Endothelial cell of umbilical vein (primary cell): ENCODE measurements around the gene HSPA12A.

ENCODE experiments used
- EZH2 ChIP-seq: IDR thresholded peaks from 2 replicates; pipeline ENCODE4 v1.6.1; 2012; ENCODE audit warnings: borderline replicate concordance, low read depth, mild to moderate bottlenecking, moderate library complexity, low read length, inconsistent platforms; ENCODE audit not compliant: severe bottlenecking
- JUN ChIP-seq: IDR thresholded peaks from 2 replicates; pipeline ENCODE4 v1.6.1; 2011; ENCODE audit warnings: borderline replicate concordance, low read depth; ENCODE audit not compliant: insufficient read length, insufficient read depth
- POLR2A ChIP-seq: IDR thresholded peaks from 2 replicates; pipeline ENCODE4 v1.6.1; 2012; ENCODE audit warnings: low read depth, mild to moderate bottlenecking, control low read depth, low read length
- POLR2AphosphoS5 ChIP-seq: IDR thresholded peaks from 2 replicates; pipeline ENCODE4 v1.6.1; 2012; ENCODE audit warnings: low read depth, mild to moderate bottlenecking, control low read depth, low read length, moderate library complexity; ENCODE audit not compliant: insufficient read depth
- TF ChIP-seq, protein P1 (sequence below), 2 donors: IDR thresholded peaks; 1 replicate in 1 of 2; 2 replicates in 1 of 2; pipeline ENCODE4 v1.5.1; 2011; ENCODE audit warnings: low read length in 2 of 2, mild to moderate bottlenecking in 2 of 2, moderate library complexity in 2 of 2, control low read depth in 1 of 2, inconsistent platforms in 1 of 2, low read depth in 1 of 2; ENCODE audit not compliant: insufficient read depth in 1 of 2; ENCODE audit errors: extremely low read depth in 1 of 2
- TF ChIP-seq, protein P2 (sequence below): IDR thresholded peaks from 2 replicates; pipeline ENCODE4 v1.6.1; 2011; ENCODE audit not compliant: insufficient read depth, insufficient read length

GRCh38 chr10:116702165-116702564 lies 40.2 kb downstream of the HSPA12A start:
- TF ChIP-seq POLR2A (no peak), JUN (no peak), EZH2 (no peak), POLR2AphosphoS5 (no peak)
- TF ChIP-seq, protein P1, sequence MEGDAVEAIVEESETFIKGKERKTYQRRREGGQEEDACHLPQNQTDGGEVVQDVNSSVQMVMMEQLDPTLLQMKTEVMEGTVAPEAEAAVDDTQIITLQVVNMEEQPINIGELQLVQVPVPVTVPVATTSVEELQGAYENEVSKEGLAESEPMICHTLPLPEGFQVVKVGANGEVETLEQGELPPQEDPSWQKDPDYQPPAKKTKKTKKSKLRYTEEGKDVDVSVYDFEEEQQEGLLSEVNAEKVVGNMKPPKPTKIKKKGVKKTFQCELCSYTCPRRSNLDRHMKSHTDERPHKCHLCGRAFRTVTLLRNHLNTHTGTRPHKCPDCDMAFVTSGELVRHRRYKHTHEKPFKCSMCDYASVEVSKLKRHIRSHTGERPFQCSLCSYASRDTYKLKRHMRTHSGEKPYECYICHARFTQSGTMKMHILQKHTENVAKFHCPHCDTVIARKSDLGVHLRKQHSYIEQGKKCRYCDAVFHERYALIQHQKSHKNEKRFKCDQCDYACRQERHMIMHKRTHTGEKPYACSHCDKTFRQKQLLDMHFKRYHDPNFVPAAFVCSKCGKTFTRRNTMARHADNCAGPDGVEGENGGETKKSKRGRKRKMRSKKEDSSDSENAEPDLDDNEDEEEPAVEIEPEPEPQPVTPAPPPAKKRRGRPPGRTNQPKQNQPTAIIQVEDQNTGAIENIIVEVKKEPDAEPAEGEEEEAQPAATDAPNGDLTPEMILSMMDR (IDR thresholded peaks at IDR 0.05; ENCODE audit: extremely low read depth in 1 of 2, insufficient read depth in 1 of 2, low read depth in 1 of 2, low read length in 2 of 2), result no peak
- TF ChIP-seq, protein P2, sequence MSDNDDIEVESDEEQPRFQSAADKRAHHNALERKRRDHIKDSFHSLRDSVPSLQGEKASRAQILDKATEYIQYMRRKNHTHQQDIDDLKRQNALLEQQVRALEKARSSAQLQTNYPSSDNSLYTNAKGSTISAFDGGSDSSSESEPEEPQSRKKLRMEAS, result no peak
